KOPT-K1 (cell line): ENCODE measurements around the gene BCOR.

Experiments
- H3K27ac ChIP-seq: fragments of 200-600 bp; sonication (generic); 2 replicates; pipeline ENCODE4 v1.5.1; 2016; ENCODE audit warnings: antibody characterized with exemption, mild to moderate bottlenecking, low read depth, low read length; ENCODE audit not compliant: poor library complexity, severe bottlenecking
- H3K36me3 ChIP-seq: fragments of 200-600 bp; sonication (generic); 2 replicates; pipeline ENCODE4 v1.5.1; 2017; ENCODE audit warnings: antibody characterized with exemption, mild to moderate bottlenecking, low read length, moderate library complexity; ENCODE audit not compliant: insufficient read depth
- H3K9me3 ChIP-seq: fragments of 200-600 bp; sonication (generic); 2 replicates; pipeline ENCODE4 v1.5.1; 2017; ENCODE audit warnings: antibody characterized with exemption, low read length, mild to moderate bottlenecking; ENCODE audit not compliant: insufficient read depth, poor library complexity, severe bottlenecking

BCOR gene

GRCh38 chrX:40021647-40022046, 76.1 kb downstream of the BCOR start:
- Histone ChIP-seq H3K9me3 (no peaks in the 10 kb centered on the region), H3K36me3 (no peaks in the 10 kb centered on the region), H3K27ac (peak overlapping the region; percentile 53)

GRCh38 chrX:40019541-40019940, 78.2 kb downstream of the BCOR start:
- Histone ChIP-seq H3K36me3 (no peaks in the 10 kb centered on the region), H3K27ac (no peak overlapping the region), H3K9me3 (no peaks in the 10 kb centered on the region)

DNA sequence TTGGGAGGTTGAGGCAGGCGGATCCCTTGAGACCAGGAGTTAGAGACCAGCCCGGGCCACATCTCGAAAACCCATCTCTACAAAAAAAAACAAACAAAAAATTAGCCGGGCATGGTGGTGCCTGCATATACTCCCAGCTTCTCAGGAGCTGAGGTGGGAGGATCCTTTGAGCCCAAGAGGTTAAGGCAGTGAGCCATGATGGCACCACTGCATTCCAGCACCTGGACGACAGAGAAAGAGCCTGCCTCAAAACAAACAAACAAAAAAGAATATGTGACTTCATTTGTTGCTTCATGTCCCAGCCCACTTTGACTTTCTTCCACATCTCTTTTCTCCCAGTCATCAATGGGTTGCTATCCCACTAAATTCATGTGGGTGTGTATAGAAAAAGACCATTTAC, 79.7 kb downstream of the BCOR start:
- Histone ChIP-seq H3K36me3 (no peaks in the 10 kb centered on the region), H3K9me3 (no peaks in the 10 kb centered on the region), H3K27ac (no peak overlapping the region)

GRCh38 chrX:40016749-40017148, 81.0 kb downstream of the BCOR start:
- no peak overlapping the region for H3K27ac ChIP-seq
- H3K9me3 ChIP-seq = no peaks in the 10 kb centered on the region
- no peaks in the 10 kb centered on the region for H3K36me3 ChIP-seq

GRCh38 chrX:40015693-40016092, 82.1 kb downstream of the BCOR start:
- H3K9me3 ChIP-seq = no peaks in the 10 kb centered on the region
- H3K27ac ChIP-seq = no peak overlapping the region
- H3K36me3 ChIP-seq = no peaks in the 10 kb centered on the region

- Histone ChIP-seq H3K36me3 (no peaks in the 10 kb centered on the region), H3K27ac (peak overlapping the region; percentile 83), H3K9me3 (no peaks in the 10 kb centered on the region)
Observed at GRCh38 chrX:40013266-40014195, 84.2 kb downstream of the BCOR start.

DNA sequence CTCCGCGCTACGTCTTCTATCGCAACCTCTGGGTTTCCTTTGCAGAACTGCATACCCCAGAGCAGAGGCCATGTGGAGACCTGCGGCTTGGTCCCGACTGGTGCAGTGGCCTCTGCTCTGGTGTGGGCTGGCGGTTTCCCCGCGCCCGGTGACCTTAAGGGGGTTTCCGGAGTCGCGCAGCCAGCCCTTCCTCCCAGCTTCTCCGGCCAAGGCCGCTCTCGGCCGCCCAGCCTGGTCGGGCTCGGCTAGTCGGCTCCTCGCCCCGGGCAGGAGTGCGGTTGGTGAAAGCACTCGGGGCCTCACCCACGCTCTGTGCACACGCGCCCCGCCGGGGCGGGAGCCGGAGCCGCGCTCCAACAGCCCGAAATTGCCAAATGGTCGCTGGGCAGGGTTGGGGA, 84.9 kb downstream of the BCOR start:
- Histone ChIP-seq H3K9me3 (no peaks in the 10 kb centered on the region), H3K36me3 (no peaks in the 10 kb centered on the region), H3K27ac (no peak overlapping the region)

- no peaks in the 10 kb centered on the region for H3K36me3 ChIP-seq
- H3K27ac ChIP-seq = peak overlapping the region; percentile 76
- no peaks in the 10 kb centered on the region for H3K9me3 ChIP-seq
Observed at GRCh38 chrX:40012039-40012867, 85.5 kb downstream of the BCOR start.

DNA sequence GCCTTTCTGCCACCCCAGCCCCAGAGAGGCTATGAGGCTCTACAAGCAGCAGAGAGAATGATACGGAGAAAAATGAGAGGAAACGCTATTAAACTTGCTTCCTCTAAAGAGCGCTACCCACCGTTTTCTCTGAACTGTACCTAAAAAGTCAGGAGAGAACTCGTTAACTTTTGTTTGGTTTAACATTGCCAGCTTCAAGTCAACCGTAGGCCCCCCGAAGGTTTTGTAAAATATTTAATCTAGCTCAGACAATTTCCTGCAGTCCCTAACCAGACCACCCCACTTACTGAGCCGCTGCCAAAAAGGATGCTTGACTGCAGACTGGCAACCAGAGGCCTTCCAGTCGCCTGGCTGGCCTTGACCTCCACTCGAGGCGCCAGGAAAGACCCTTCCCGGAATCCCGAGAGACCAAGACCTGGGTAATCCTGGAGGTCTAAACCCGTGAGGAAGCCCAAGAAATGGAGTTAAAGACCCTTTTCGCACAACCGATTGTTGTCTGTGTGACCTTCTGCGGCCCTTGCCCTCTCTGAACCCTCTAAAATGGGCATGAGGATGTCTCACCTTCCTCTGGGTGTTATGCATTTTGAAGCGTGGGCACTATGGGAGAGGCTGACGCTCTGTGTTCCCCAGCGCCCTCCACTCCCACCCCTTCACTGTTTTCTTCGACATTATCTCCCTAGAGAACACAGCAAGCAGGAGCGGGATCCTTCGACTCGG, 86.3 kb downstream of the BCOR start:
- Histone ChIP-seq H3K36me3 (no peaks in the 10 kb centered on the region), H3K27ac (peak overlapping the region; percentile 76), H3K9me3 (no peaks in the 10 kb centered on the region)

- H3K36me3 ChIP-seq = no peaks in the 10 kb centered on the region
- H3K27ac ChIP-seq = peak overlapping the region; percentile 76
- no peaks in the 10 kb centered on the region for H3K9me3 ChIP-seq
Observed at GRCh38 chrX:40010550-40011321, 87.0 kb downstream of the BCOR start.

GRCh38 chrX:40009890-40010289, 87.9 kb downstream of the BCOR start:
- Histone ChIP-seq H3K27ac (peak overlapping the region; percentile 76), H3K9me3 (no peaks in the 10 kb centered on the region), H3K36me3 (no peaks in the 10 kb centered on the region)

GRCh38 chrX:40009462-40009851, 88.3 kb downstream of the BCOR start:
- no peak overlapping the region for H3K27ac ChIP-seq
- no peaks in the 10 kb centered on the region for H3K9me3 ChIP-seq
- no peaks in the 10 kb centered on the region for H3K36me3 ChIP-seq

DNA sequence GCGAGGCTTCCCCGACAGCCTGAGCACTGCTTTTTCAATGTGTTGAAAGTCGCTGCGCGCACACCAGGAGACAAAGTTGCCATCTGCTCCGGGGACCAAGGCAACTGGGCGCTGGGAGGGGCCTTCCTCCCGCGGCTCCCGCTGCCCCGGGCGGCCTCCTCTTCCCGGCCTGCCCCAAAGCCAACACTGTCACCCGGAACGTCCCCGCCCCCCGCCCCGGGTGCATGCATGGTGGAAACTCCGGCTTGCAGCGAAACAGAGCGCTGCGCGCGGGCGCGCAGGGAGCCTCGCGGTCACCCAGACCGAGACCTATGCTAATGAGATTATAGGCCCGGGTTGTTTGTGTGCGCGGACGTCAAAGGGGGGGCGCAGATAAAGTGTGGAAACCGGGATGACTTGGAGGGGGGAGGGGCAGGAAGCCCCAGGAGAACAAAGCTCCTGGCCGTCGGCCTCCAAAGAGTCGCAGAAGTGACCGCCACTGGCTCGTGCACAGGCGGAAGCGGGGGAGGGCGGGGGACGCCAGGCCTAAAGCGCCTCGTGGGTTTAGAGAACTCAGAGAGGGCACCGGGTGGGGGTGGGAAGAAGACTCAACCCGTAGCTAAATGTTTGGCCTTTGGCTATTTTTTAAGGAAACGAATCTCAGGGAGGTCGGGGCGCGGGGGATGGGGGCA, 88.8 kb downstream of the BCOR start:
- Histone ChIP-seq H3K36me3 (no peaks in the 10 kb centered on the region), H3K27ac (no peak overlapping the region), H3K9me3 (no peaks in the 10 kb centered on the region)
